ENCODE data around the gene BHLHE40.

GRCh38 chr3:5022187-5022965 is 43.1 kb downstream of the BHLHE40 start:
- no peak for TF ChIP-seq CTCF (conservative IDR thresholded peaks at IDR 0.05; ENCODE audit: low read depth, low read length)
- TF ChIP-seq POLR2A (IDR thresholded peaks at IDR 0.05; ENCODE audit: low read depth, low read length): no peak; the same call in none of the 2 replicates
- no peak for TF ChIP-seq RFX5 (IDR thresholded peaks at IDR 0.05; ENCODE audit: low read depth, low read length)
- TF ChIP-seq MAFK (IDR thresholded peaks at IDR 0.05; ENCODE audit: low read depth, low read length): no peak
- TF ChIP-seq NFE2L2 (IDR thresholded peaks at IDR 0.05; ENCODE audit: low read depth, low read length): no peak
- TF ChIP-seq RCOR1 (IDR thresholded peaks at IDR 0.05; ENCODE audit: insufficient replicate concordance, low read length): no peak
- TF ChIP-seq BHLHE40 (IDR thresholded peaks at IDR 0.05; ENCODE audit: low read depth, low read length): no peak
- no peak for TF ChIP-seq RAD21 (IDR thresholded peaks at IDR 0.05; ENCODE audit: low read length)
- TF ChIP-seq FOS (IDR thresholded peaks at IDR 0.05; ENCODE audit: low read depth, low read length): no peak
- no peak for TF ChIP-seq MAZ (IDR thresholded peaks at IDR 0.05; ENCODE audit: borderline replicate concordance, low read depth, low read length)
- no peak for TF ChIP-seq CHD1 (IDR thresholded peaks at IDR 0.05; ENCODE audit: low read depth, low read length)
- no peak for TF ChIP-seq CEBPB (IDR thresholded peaks at IDR 0.05; ENCODE audit: low read depth, low read length)
- TF ChIP-seq SMC3 (IDR thresholded peaks at IDR 0.05; ENCODE audit: low read depth, low read length): no peak
- TF ChIP-seq, protein P1, sequence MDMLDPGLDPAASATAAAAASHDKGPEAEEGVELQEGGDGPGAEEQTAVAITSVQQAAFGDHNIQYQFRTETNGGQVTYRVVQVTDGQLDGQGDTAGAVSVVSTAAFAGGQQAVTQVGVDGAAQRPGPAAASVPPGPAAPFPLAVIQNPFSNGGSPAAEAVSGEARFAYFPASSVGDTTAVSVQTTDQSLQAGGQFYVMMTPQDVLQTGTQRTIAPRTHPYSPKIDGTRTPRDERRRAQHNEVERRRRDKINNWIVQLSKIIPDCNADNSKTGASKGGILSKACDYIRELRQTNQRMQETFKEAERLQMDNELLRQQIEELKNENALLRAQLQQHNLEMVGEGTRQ (IDR thresholded peaks at IDR 0.05; ENCODE audit: low read depth, low read length): no peak

All from IMR-90 (cell line).